ENCODE measurements around the gene MOG. TPM values are rescaled to one million over a fixed set of nuclear protein-coding genes. Genes with fewer than 3 reads are reported as not detected.

The MOG gene
- total and polyA plus RNA-seq, 2 experiments from 2014 or later, result 0.55 to 2.5 TPM

- no peak for TF ChIP-seq ZNF462 (CRISPR knock-in tag; IDR thresholded peaks at IDR 0.05)
- TF ChIP-seq NANOG (IDR thresholded peaks at IDR 0.05; ENCODE audit: borderline replicate concordance), result no peak
- TF ChIP-seq ZNF331 (CRISPR knock-in tag; IDR thresholded peaks at IDR 0.05; ENCODE audit: low read depth), result no peak
- no peak for TF ChIP-seq POLR2AphosphoS5 (IDR thresholded peaks at IDR 0.05; ENCODE audit: low read depth)
- no peak for TF ChIP-seq EZH2 (IDR thresholded peaks at IDR 0.05; ENCODE audit: low read depth, unreplicated experiment)
- TF ChIP-seq JUNB (IDR thresholded peaks at IDR 0.05; ENCODE audit: unreplicated experiment), result no peak
- no peak for TF ChIP-seq CREB1 (CRISPR knock-in tag; IDR thresholded peaks at IDR 0.05; ENCODE audit: low read depth)
These were observed 23.1 kb downstream of the MOG start (continued) for GRCh38 chr6:29679962-29680361.

- H3K27me3 ChIP-seq (ENCODE audit: insufficient read depth), result no peaks in the 10 kb centered on the region
- no peak overlapping the region for H3K4me2 ChIP-seq
- no peak overlapping the region for H3K27ac Mint-ChIP-seq
- H3K4me1 ChIP-seq (ENCODE audit: insufficient read depth), result peaks cover 21% of the 10 kb centered on the region
- no peak overlapping the region for H3K4me3 ChIP-seq
- H3K27ac ChIP-seq (ENCODE audit: low read depth), result no peak overlapping the region
- H3K9me2 ChIP-seq (ENCODE audit: insufficient read depth), result no peaks in the 10 kb centered on the region; the same call in 1 of the 2 replicates
- H3K4me1 Mint-ChIP-seq, result peaks cover 39% of the 10 kb centered on the region
- no peaks in the 10 kb centered on the region for H3K79me2 ChIP-seq (replicated peaks; ENCODE audit: insufficient read depth)
- peaks cover 8% of the 10 kb centered on the region for H3K9me3 Mint-ChIP-seq
- DNase-seq (ENCODE audit: low spot score) (peak; percentile 51), ATAC-seq (no peak)
- H4K20me1 ChIP-seq (replicated peaks; ENCODE audit: insufficient read depth), result no peaks in the 10 kb centered on the region
- no peaks in the 10 kb centered on the region; the same call in 1 of the 2 replicates for H3K36me3 ChIP-seq (ENCODE audit: insufficient read depth)
- peaks cover 10% of the 10 kb centered on the region for H3K27me3 Mint-ChIP-seq (ENCODE audit: insufficient read depth, low read depth, poor library complexity)
- 0 out of 2 replicates have a peak, but pooled peaks cover 7% of the 10 kb centered on the region for H3F3A ChIP-seq (replicated peaks; ENCODE audit: low read depth)
- no peak overlapping the region for H2AFZ ChIP-seq
- TF ChIP-seq CTCF (conservative IDR thresholded peaks at IDR 0.05; ENCODE audit: low read depth in 2 of 2), result peak; percentile 54 to 61
- TF ChIP-seq EZH2 (IDR thresholded peaks at IDR 0.05; ENCODE audit: low read depth, unreplicated experiment), result no peak
- peaks cover 2% of the 10 kb centered on the region; the same call in 1 of the 3 replicates for H3K36me3 Mint-ChIP-seq (ENCODE audit: low read depth)
- no peak overlapping the region for H3K4me3 Mint-ChIP-seq
These were observed 23.5 kb downstream of the MOG start for GRCh38 chr6:29680416-29680815.
